ENCODE results near the gene NKX1-1.

- TF ChIP-seq EZH2 (IDR thresholded peaks at IDR 0.05; ENCODE audit: borderline replicate concordance, low read length) (no peak), CTCF (conservative IDR thresholded peaks at IDR 0.05 in 1 of 2, IDR thresholded peaks at IDR 0.05 in 1 of 2; ENCODE audit: extremely low read depth in 1 of 2, insufficient read depth in 1 of 2, low read depth in 1 of 2, low read length in 2 of 2) (no peak)
Measured at GRCh38 chr4:1383728-1384591, 22.3 kb downstream of the NKX1-1 start.
